NCI-H1092 (cell line): ENCODE measurements around the gene GLRA3.

Source experiments
- DNase-seq: peaks from one replicate; lab custom pipeline; 2025; lab: John Stamatoyannopoulos, UW

GLRA3 gene

DNA sequence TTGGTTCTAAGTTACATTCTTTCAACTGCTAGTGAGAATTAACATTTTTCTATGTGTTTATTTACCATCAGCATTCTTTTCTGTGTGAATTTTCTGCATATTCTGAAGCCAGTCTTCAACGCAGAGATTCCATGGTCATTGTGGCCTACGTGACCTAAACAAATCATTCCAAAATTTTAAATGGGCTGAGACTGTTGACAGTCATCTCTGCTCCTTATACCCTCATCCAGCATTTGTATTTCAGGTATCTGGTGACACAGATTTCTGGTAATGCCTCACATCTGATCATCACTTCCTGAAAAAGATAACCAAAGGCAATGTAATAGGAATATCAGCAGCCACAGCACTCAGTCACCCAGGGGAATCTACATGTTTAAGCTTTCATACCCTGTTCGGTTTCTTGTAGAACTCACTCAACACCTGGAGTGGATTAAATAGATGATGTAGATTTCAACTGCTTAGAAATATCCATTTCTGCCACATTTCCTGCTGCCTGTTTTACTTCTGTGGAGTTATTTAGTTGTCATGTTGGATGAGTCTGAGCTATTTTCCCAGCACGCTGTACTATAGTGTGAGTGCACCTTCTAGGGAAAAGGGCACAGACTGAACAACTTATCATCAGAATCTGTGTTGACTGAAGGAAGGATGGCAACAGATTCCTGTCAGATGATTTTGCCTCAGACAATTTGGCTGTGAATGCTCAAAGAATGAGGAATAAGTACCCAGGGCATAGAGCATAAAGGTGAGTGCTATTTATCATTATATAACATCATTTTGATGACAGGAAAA is 233.7 kb downstream of the GLRA3 start:
- DNase-seq: no peak

DNA sequence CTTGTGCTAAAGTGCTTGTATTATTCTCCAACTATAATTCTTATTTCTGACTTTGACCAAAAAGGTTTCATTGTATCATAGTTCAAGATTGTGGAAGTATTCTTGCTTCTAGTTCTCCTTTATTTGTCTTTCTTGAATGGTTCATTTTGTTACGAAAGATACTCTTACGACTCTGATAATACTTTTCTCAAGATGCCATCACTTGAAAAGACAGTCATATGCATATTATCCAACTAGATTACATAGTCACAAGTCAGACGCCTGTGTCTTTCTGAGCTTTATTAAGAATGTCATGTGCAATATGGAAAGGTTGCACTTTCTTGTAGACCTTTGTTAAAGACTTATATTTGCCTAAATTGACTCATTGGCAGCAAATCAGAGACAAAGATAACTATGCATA is 235.3 kb downstream of the GLRA3 start:
- DNase-seq: no peak

DNA sequence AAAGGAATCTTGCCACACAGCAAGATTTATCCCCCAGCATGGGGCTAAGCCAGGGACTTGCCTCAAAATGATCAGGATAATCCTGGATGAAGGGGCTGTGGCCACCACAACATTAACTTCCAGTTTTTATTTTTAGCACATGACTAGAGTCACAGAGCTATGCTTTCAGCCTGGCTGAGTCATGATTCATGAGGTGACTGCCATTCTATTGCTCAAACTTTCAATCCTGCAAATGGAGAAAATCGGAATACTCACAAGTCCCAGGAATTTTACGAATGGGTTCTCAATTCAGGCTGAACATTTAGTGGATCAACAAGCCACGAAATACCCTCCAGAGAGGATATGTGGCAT is 236.1 kb downstream of the GLRA3 start:
- no peak for DNase-seq

DNA sequence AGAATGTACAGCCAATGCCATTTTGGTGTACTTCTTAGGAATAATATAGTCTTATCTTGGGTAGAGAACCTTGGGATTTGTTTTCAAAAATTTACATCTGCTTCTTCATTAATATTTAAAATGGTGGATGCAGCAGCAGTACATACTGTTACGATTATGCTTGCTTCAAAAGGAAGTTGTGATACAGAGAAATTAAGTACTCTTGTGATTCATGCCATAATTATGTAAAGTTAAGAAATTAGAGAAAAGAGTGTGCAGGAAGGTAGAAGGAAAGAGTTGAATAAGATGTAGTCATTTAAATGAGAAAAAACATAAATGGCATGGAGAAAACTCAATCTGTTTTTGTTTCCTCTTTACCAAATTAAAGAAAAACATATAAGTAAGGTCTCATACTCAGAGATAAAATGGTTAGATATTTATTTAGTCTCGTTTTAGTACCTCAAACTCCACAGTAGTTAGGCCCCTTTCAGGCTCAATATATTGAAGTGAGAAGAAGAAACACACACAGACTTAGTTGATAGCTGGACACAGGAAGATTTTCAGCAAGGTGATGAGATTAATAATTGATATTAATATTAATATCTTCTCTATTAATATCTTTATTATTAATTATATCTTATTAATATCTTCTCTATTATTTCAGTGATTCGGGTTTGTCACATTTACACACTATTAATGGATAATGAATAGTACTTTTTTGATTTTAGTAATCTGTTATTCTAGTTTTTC is 236.6 kb downstream of the GLRA3 start:
- no peak for DNase-seq

DNA sequence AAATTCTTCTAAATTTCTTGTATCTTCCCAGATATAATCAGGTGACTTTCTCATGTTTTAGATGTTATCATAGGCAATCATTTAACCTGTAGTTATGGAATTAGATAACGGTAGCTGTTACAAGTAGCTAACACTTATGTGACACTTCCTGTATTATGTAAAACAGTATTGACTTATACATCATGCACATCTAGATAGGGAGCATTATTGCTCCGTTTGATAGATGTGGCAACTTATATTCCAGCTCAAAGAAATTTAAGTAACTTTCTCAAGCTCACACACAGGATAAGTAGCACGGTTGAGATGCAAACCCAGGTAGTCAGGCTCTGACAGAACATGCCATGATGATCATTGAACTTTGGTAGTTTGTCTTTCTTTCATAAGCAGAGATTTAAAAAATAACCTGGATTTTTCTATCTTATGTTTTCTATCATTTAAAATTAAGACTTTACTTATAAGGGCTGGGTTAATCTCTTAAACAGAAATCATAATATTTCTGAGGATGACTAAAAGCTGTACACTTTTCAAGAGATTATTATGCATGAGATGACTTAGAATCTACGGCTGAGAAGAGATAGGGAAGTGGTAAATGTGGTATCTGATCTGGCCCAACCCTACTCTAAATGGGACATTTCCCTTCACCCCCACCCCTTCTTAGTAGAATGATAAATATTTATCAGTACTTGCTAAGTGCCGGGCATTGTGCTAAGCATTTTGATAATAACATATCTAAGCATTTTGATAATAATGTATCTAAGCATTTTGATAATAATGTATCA is 237.6 kb downstream of the GLRA3 start:
- DNase-seq: no peak

DNA sequence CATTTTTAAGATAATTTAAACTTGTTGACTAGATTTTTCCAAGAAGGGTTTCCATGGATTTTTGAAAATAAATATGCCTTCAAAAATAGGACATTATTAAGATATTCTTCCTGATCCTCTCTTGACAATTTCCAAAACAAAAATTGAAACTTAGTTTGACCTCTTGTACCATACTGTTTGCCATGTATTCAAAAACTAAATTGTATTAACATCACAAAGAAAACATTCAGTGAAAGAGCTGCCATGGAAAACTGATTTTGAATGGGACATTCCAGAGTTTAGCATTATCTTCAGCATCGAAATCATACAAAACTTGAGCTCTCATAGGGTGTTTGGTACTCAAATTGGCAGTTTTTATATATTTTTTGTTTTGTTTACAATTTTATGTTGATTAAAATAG is 238.7 kb downstream of the GLRA3 start:
- no peak for DNase-seq
